ENCODE data around the gene ENTPD6.

GRCh38 chr20:25150016-25150415 lies 45.5 kb upstream of the ENTPD6 start:
- no peak for TF ChIP-seq POLR2A (IDR thresholded peaks at IDR 0.05; ENCODE audit: low read depth, low read length)
- TF ChIP-seq POLR2AphosphoS5 (IDR thresholded peaks at IDR 0.05; ENCODE audit: low read depth, low read length), result no peak
- TF ChIP-seq SPI1 (IDR thresholded peaks at IDR 0.05; ENCODE audit: low read depth, low read length), result no peak
- TF ChIP-seq TAF1 (IDR thresholded peaks at IDR 0.05; ENCODE audit: low read depth, low read length), result no peak
- TF ChIP-seq POU2F2 (IDR thresholded peaks at IDR 0.05; ENCODE audit: low read depth, low read length), result no peak
